Right lobe of liver (tissue), 4 donors: Measurements from ENCODE around the gene ATXN1.

Experiments
- CTCF ChIP-seq, 4 donors: fragments of 200-600 bp in 3 of 4; fragments of 450-650 bp in 1 of 4; IDR thresholded peaks; one replicate each; pipeline versions ENCODE4 v1.5.1 to v1.8.0; 2016 to 2022; ENCODE audit warnings: antibody characterized with exemption in 4 of 4, mild to moderate bottlenecking in 2 of 4
- POLR2A ChIP-seq: fragments of 450-650 bp; IDR thresholded peaks from one replicate; pipeline ENCODE4 v1.6.1; 2017; ENCODE audit warnings: antibody characterized with exemption, mild to moderate bottlenecking
- donor health status: DM: no; HTN: no; CAD: no.
- donor health status: DM: no; HTN: no; CAD: no.
- donor health status: DM: no; HTN: yes; CAD: no.

GRCh38 chr6:16673011-16673797 is 88.1 kb downstream of the ATXN1 start:
- TF ChIP-seq CTCF (IDR thresholded peaks at IDR 0.05) (no peak), POLR2A (no peak)
